WTC11 (cell line): ENCODE data around the gene TSPAN4. TPM values are rescaled to one million over a fixed set of nuclear protein-coding genes. Genes with fewer than 3 reads are reported as not detected.

ENCODE experiments used
- ATAC-seq: fragments of 200-7000 bp; cut with Tn5 transposase; 2 replicates; pipeline ENCODE4 v1.10.0; 2021; ENCODE audit warnings: mild to moderate bottlenecking, moderate library complexity
- CTCF ChIA-PET: fragments of 300-600 bp; sonication (Branson Sonifier 250); formaldehyde crosslinking; loops from one replicate; lab custom pipeline; 2021; ENCODE audit warnings: antibody characterized with exemption; lab: Charles Lee
- POLR2A ChIA-PET: fragments of 350-600 bp; sonication (Branson Sonifier 250); formaldehyde crosslinking; loops from one replicate; lab custom pipeline; 2021; ENCODE audit warnings: antibody characterized with exemption; lab: Charles Lee
- DNase-seq: peaks from one replicate; pipeline ENCODE4 v3.0.0; 2021; ENCODE audit warnings: low spot score
- H3K27ac Mint-ChIP-seq: 2 replicates; pipeline ENCODE4 v1.8.0; 2021; ENCODE audit warnings: mixed read lengths
- H3K27me3 Mint-ChIP-seq: 2 replicates; pipeline ENCODE4 v1.8.0; 2021; ENCODE audit warnings: low read depth, mild to moderate bottlenecking, moderate library complexity, mixed read lengths
- H3K36me3 Mint-ChIP-seq: 2 replicates; pipeline ENCODE4 v1.8.0; 2021; ENCODE audit warnings: mixed read lengths
- H3K4me1 Mint-ChIP-seq: 2 replicates; pipeline ENCODE4 v1.8.0; 2022; ENCODE audit warnings: mixed read lengths
- H3K4me3 Mint-ChIP-seq: 2 replicates; pipeline ENCODE4 v1.8.0; 2021; ENCODE audit warnings: mild to moderate bottlenecking, moderate library complexity, mixed read lengths
- H3K9me3 Mint-ChIP-seq: 2 replicates; pipeline ENCODE4 v1.8.0; 2021; ENCODE audit warnings: mixed read lengths
- AFF4 ChIP-seq: sonication (generic); formaldehyde crosslinking; IDR thresholded peaks from 2 replicates; pipeline ENCODE4 v1.8.1; 2023; ENCODE audit warnings: mild to moderate bottlenecking, missing genetic modification reagents, borderline replicate concordance
- CBFB ChIP-seq: sonication (generic); formaldehyde crosslinking; IDR thresholded peaks from 2 replicates; pipeline ENCODE4 v1.8.1; 2022; ENCODE audit warnings: mild to moderate bottlenecking, low read depth, missing genetic modification reagents
- CREM ChIP-seq: sonication (generic); formaldehyde crosslinking; IDR thresholded peaks from 2 replicates; pipeline ENCODE4 v1.8.1; 2022; ENCODE audit warnings: mild to moderate bottlenecking, missing genetic modification reagents, moderate library complexity
- CTCF ChIP-seq: fragments of 200-600 bp; IDR thresholded peaks from 2 replicates; pipeline ENCODE4 v1.8.0; 2022; ENCODE audit warnings: antibody characterized with exemption
- E2F4 ChIP-seq: sonication (generic); formaldehyde crosslinking; IDR thresholded peaks from 2 replicates; pipeline ENCODE4 v1.8.1; 2022; ENCODE audit warnings: low read depth, mild to moderate bottlenecking, moderate library complexity, missing genetic modification reagents, borderline replicate concordance
- ESRRA ChIP-seq: sonication (generic); formaldehyde crosslinking; IDR thresholded peaks from 2 replicates; pipeline ENCODE4 v1.8.1; 2022; ENCODE audit warnings: mild to moderate bottlenecking, missing genetic modification reagents, borderline replicate concordance
- GABPB1 ChIP-seq: sonication (generic); formaldehyde crosslinking; IDR thresholded peaks from 2 replicates; pipeline ENCODE4 v1.8.1; 2023; ENCODE audit warnings: mild to moderate bottlenecking, missing genetic modification reagents
- HMGXB4 ChIP-seq: sonication (generic); formaldehyde crosslinking; IDR thresholded peaks from 2 replicates; pipeline ENCODE4 v1.8.1; 2023; ENCODE audit warnings: mild to moderate bottlenecking, moderate library complexity, missing genetic modification reagents
- IRF1 ChIP-seq: sonication (generic); formaldehyde crosslinking; IDR thresholded peaks from 2 replicates; pipeline ENCODE4 v1.8.0; 2023; ENCODE audit warnings: missing genetic modification reagents
- NFATC4 ChIP-seq: fragments of 250-450 bp; sonication (Bioruptor Pico); IDR thresholded peaks from 2 replicates; pipeline ENCODE4 v1.9.0; 2021; ENCODE audit warnings: mild to moderate bottlenecking
- PREB ChIP-seq: sonication (generic); formaldehyde crosslinking; IDR thresholded peaks from 2 replicates; pipeline ENCODE4 v1.8.1; 2022; ENCODE audit warnings: mild to moderate bottlenecking, missing genetic modification reagents, moderate library complexity, borderline replicate concordance
- RELA ChIP-seq: sonication (generic); formaldehyde crosslinking; IDR thresholded peaks from 2 replicates; pipeline ENCODE4 v1.8.1; 2022; ENCODE audit warnings: missing genetic modification reagents, mild to moderate bottlenecking, borderline replicate concordance
- TEAD4 ChIP-seq: sonication (generic); formaldehyde crosslinking; IDR thresholded peaks from 2 replicates; pipeline ENCODE4 v1.8.0; 2022; ENCODE audit warnings: mild to moderate bottlenecking, missing genetic modification reagents
- ZBTB21 ChIP-seq: sonication (generic); formaldehyde crosslinking; IDR thresholded peaks from 2 replicates; pipeline ENCODE4 v1.8.1; 2023; ENCODE audit warnings: mild to moderate bottlenecking, missing genetic modification reagents, borderline replicate concordance
- ZNF232 ChIP-seq: sonication (generic); formaldehyde crosslinking; IDR thresholded peaks from 2 replicates; pipeline ENCODE4 v1.8.0; 2022; ENCODE audit warnings: mild to moderate bottlenecking, missing genetic modification reagents
- ZNF263 ChIP-seq: sonication (generic); formaldehyde crosslinking; IDR thresholded peaks from 2 replicates; pipeline ENCODE4 v1.8.1; 2022; ENCODE audit warnings: low read depth, mild to moderate bottlenecking, moderate library complexity, missing genetic modification reagents
- ZNF317 ChIP-seq: sonication (generic); formaldehyde crosslinking; IDR thresholded peaks from 2 replicates; pipeline ENCODE4 v1.8.1; 2023; ENCODE audit warnings: low read depth, mild to moderate bottlenecking, moderate library complexity, missing genetic modification reagents, borderline replicate concordance
- ZNF671 ChIP-seq: fragments of 250-450 bp; sonication (Bioruptor Pico); IDR thresholded peaks from 2 replicates; pipeline ENCODE4 v1.8.0; 2021; ENCODE audit warnings: mild to moderate bottlenecking
- total RNA-seq: library from RNA; stranded (reverse); gene quantifications from 3 replicates; pipeline ENCODE4 v1.2.3, GENCODE V29; 2021
- TF ChIP-seq, protein P1 (sequence below): sonication (generic); formaldehyde crosslinking; conservative IDR thresholded peaks from 2 replicates; pipeline ENCODE4 v1.8.1; 2023; ENCODE audit warnings: mild to moderate bottlenecking, low read depth, missing genetic modification reagents, moderate library complexity
- TF ChIP-seq, protein P2 (sequence below): sonication (generic); formaldehyde crosslinking; IDR thresholded peaks from 2 replicates; pipeline ENCODE4 v1.8.1; 2022; ENCODE audit warnings: mild to moderate bottlenecking, moderate library complexity, missing genetic modification reagents

Gene TSPAN4
- total RNA-seq, 1 experiment from 2014 or later, result 94.3 TPM

- ATAC-seq (peak; percentile 70), DNase-seq (peak; percentile 85)
- POLR2A ChIA-PET, result interaction anchor here (0.7 to 1.3 kb wide), 2 partner anchors 21 to 201 kb away, joined by 3 read pairs; partner anchors contain the start of gene GATD1
- H3K36me3 Mint-ChIP-seq, result no peaks in the 10 kb centered on the region
- no peaks in the 10 kb centered on the region for H3K9me3 Mint-ChIP-seq
- no peaks in the 10 kb centered on the region for H3K27me3 Mint-ChIP-seq
- peaks cover 13% of the 10 kb centered on the region for H3K4me1 Mint-ChIP-seq
- CTCF ChIA-PET, result interaction anchor here (2.1 kb wide), 1 partner anchor 14 kb away, joined by 13 read pairs; no protein-coding TSS in a partner anchor
- peak within 1 kb of the TSS; percentile 76 for H3K4me3 Mint-ChIP-seq
- H3K27ac Mint-ChIP-seq, result no peak within 1 kb of the TSS
- TF ChIP-seq HMGXB4 (CRISPR knock-in tag), result peak; percentile 90
- 0 out of 2 replicates have a peak, but pooled peaks have one; percentile 7 for TF ChIP-seq ZNF317 (CRISPR knock-in tag)
- TF ChIP-seq ZBTB21, result no peak
- peak; percentile 88 for TF ChIP-seq CTCF
- no peak for TF ChIP-seq CREM (CRISPR knock-in tag)
- TF ChIP-seq AFF4 (CRISPR knock-in tag), result no peak
- TF ChIP-seq PREB, result no peak
- TF ChIP-seq ZNF671 (CRISPR knock-in tag), result 0 out of 2 replicates have a peak, but pooled peaks have one; percentile 6
- TF ChIP-seq ZNF232 (CRISPR knock-in tag), result no peak
- TF ChIP-seq ESRRA, result no peak
- TF ChIP-seq GABPB1 (CRISPR knock-in tag), result no peak
- no peak for TF ChIP-seq IRF1 (CRISPR knock-in tag)
- no peak for TF ChIP-seq ZNF263 (CRISPR knock-in tag)
- TF ChIP-seq, protein P1, sequence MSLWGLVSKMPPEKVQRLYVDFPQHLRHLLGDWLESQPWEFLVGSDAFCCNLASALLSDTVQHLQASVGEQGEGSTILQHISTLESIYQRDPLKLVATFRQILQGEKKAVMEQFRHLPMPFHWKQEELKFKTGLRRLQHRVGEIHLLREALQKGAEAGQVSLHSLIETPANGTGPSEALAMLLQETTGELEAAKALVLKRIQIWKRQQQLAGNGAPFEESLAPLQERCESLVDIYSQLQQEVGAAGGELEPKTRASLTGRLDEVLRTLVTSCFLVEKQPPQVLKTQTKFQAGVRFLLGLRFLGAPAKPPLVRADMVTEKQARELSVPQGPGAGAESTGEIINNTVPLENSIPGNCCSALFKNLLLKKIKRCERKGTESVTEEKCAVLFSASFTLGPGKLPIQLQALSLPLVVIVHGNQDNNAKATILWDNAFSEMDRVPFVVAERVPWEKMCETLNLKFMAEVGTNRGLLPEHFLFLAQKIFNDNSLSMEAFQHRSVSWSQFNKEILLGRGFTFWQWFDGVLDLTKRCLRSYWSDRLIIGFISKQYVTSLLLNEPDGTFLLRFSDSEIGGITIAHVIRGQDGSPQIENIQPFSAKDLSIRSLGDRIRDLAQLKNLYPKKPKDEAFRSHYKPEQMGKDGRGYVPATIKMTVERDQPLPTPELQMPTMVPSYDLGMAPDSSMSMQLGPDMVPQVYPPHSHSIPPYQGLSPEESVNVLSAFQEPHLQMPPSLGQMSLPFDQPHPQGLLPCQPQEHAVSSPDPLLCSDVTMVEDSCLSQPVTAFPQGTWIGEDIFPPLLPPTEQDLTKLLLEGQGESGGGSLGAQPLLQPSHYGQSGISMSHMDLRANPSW, result no peak; the same call in 1 of the 2 replicates
- no peak for TF ChIP-seq TEAD4
- no peak for TF ChIP-seq RELA (CRISPR knock-in tag)
- 0 out of 2 replicates have a peak, but pooled peaks have one; percentile 46 for TF ChIP-seq CBFB
- no peak for TF ChIP-seq NFATC4
- no peak for TF ChIP-seq E2F4 (CRISPR knock-in tag)
- TF ChIP-seq, protein P2, sequence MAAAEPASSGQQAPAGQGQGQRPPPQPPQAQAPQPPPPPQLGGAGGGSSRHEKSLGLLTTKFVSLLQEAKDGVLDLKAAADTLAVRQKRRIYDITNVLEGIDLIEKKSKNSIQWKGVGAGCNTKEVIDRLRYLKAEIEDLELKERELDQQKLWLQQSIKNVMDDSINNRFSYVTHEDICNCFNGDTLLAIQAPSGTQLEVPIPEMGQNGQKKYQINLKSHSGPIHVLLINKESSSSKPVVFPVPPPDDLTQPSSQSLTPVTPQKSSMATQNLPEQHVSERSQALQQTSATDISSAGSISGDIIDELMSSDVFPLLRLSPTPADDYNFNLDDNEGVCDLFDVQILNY (CRISPR knock-in tag), result no peak; the same call in 1 of the 2 replicates
Observed at GRCh38 chr11:798093-798713, 44.4 kb upstream of the TSPAN4 start, which contains the start of gene SLC25A22. TSS of gene SLC25A22 (minus strand) at chr11:798281. CDS start at chr11:795006, 3,275 bp downstream.
